WERI-Rb-1 (cell line): ENCODE measurements around the gene BCAR1.

Experiments
- DNase-seq: peaks from one replicate; pipeline ENCODE4 v3.0.0-alpha.2; 2020
- H3K27ac ChIP-seq: fragments of 250-450 bp; sonication (Bioruptor Pico); 2 replicates; pipeline ENCODE4 v1.5.1; 2020; ENCODE audit warnings: mild to moderate bottlenecking, moderate library complexity
- H3K27me3 ChIP-seq: fragments of 250-450 bp; sonication (Bioruptor Pico); 2 replicates; pipeline ENCODE4 v1.5.1; 2021; ENCODE audit warnings: mild to moderate bottlenecking, low read depth, moderate library complexity; ENCODE audit not compliant: insufficient read depth, severe bottlenecking
- H3K36me3 ChIP-seq: fragments of 250-450 bp; sonication (Bioruptor Pico); 2 replicates; pipeline ENCODE4 v1.5.1; 2020; ENCODE audit warnings: mild to moderate bottlenecking, moderate library complexity
- H3K4me3 ChIP-seq: 2 replicates; pipeline ENCODE4 v1.5.1; 2011; ENCODE audit warnings: low read depth, mild to moderate bottlenecking, control low read depth, low read length
- H3K9me3 ChIP-seq: fragments of 250-450 bp; sonication (Bioruptor Pico); 2 replicates; pipeline ENCODE4 v1.5.1; 2021; ENCODE audit warnings: mild to moderate bottlenecking, moderate library complexity; ENCODE audit not compliant: severe bottlenecking
- CTCF ChIP-seq: IDR thresholded peaks from 2 replicates; pipeline ENCODE4 v1.5.1; 2011; ENCODE audit warnings: low read depth, mild to moderate bottlenecking, control low read depth, inconsistent platforms, low read length

BCAR1 gene

GRCh38 chr16:75266738-75267630, 15.6 kb upstream of the BCAR1 start:
- H3K27me3 ChIP-seq = no peaks in the 10 kb centered on the region
- no peak for DNase-seq
- H3K9me3 ChIP-seq = no peaks in the 10 kb centered on the region
- no peak overlapping the region for H3K4me3 ChIP-seq
- peaks cover 19% of the 10 kb centered on the region for H3K36me3 ChIP-seq
- H3K27ac ChIP-seq = peak overlapping the region; percentile 91; the same call in 1 of the 2 replicates
- no peak for TF ChIP-seq CTCF

GRCh38 chr16:75265911-75266701, 14.7 kb upstream of the BCAR1 start:
- DNase-seq = peak; percentile 86
- Histone ChIP-seq H3K27ac (peak overlapping the region; percentile 91), H3K36me3 (peaks cover 19% of the 10 kb centered on the region), H3K4me3 (peak overlapping the region; percentile 93), H3K27me3 (no peaks in the 10 kb centered on the region), H3K9me3 (no peaks in the 10 kb centered on the region)
- no peak for TF ChIP-seq CTCF

GRCh38 chr16:75264999-75265910, 13.8 kb upstream of the BCAR1 start:
- peak overlapping the region; percentile 91 for H3K27ac ChIP-seq
- H3K27me3 ChIP-seq = no peaks in the 10 kb centered on the region
- H3K36me3 ChIP-seq = peaks cover 19% of the 10 kb centered on the region
- no peaks in the 10 kb centered on the region for H3K9me3 ChIP-seq
- no peak for TF ChIP-seq CTCF
- peak overlapping the region; percentile 93 for H3K4me3 ChIP-seq
- DNase-seq = no peak

GRCh38 chr16:75264457-75264998, 13.1 kb upstream of the BCAR1 start:
- H3K9me3 ChIP-seq = no peaks in the 10 kb centered on the region
- H3K36me3 ChIP-seq = peaks cover 19% of the 10 kb centered on the region
- peak overlapping the region; percentile 91 for H3K27ac ChIP-seq
- H3K27me3 ChIP-seq = no peaks in the 10 kb centered on the region
- no peak for TF ChIP-seq CTCF
- peak; percentile 80 for DNase-seq
- peak overlapping the region; percentile 93 for H3K4me3 ChIP-seq

GRCh38 chr16:75263963-75264445, 12.6 kb upstream of the BCAR1 start:
- Histone ChIP-seq H3K36me3 (peaks cover 19% of the 10 kb centered on the region), H3K4me3 (no peak overlapping the region), H3K27me3 (no peaks in the 10 kb centered on the region), H3K27ac (peak overlapping the region; percentile 91), H3K9me3 (no peaks in the 10 kb centered on the region)
- no peak for TF ChIP-seq CTCF
- no peak for DNase-seq
